Measurements from ENCODE around the gene PDLIM7. TPM values are rescaled to one million over a fixed set of nuclear protein-coding genes. Genes with fewer than 3 reads are reported as not detected.

The PDLIM7 gene
- total and polyA plus RNA-seq, 2 experiments from 2014 or later = 94.7 to 128 TPM

- H3K36me3 ChIP-seq (ENCODE audit: insufficient read depth) = peaks cover 14% of the 10 kb centered on the region
Observed at GRCh38 chr5:177490311-177490991, 7.0 kb downstream of the PDLIM7 start.

More at GRCh38 chr5:177490311-177490991, 7.0 kb downstream of the PDLIM7 start:
- Histone ChIP-seq H3K4me2 (no peak overlapping the region), H3K9me2 (ENCODE audit: insufficient read depth) (no peaks in the 10 kb centered on the region), H3K4me3 (no peak overlapping the region), H3F3A (replicated peaks; ENCODE audit: low read depth) (peaks cover 29% of the 10 kb centered on the region; the same call in 1 of the 2 replicates), H3K4me1 (ENCODE audit: insufficient read depth) (peaks cover 20% of the 10 kb centered on the region), H3K79me2 (replicated peaks; ENCODE audit: insufficient read depth) (0 out of 2 replicates have a peak, but pooled peaks cover 10% of the 10 kb centered on the region), H3K27ac (ENCODE audit: low read depth) (no peak overlapping the region), H4K20me1 (replicated peaks; ENCODE audit: insufficient read depth) (no peaks in the 10 kb centered on the region; the same call in 1 of the 2 replicates), H2AFZ (no peak overlapping the region), H3K27me3 (ENCODE audit: insufficient read depth) (no peaks in the 10 kb centered on the region)
- Mint-ChIP-seq H3K27me3 (ENCODE audit: insufficient read depth, low read depth, poor library complexity) (peaks cover 31% of the 10 kb centered on the region), H3K4me3 (no peak overlapping the region), H3K4me1 (peaks cover 29% of the 10 kb centered on the region), H3K27ac (no peak overlapping the region), H3K9me3 (peaks cover 2% of the 10 kb centered on the region; the same call in 1 of the 3 replicates), H3K36me3 (ENCODE audit: low read depth) (peaks cover 64% of the 10 kb centered on the region)
- TF ChIP-seq CTCF (conservative IDR thresholded peaks at IDR 0.05; ENCODE audit: low read depth in 2 of 2) (no peak), ZNF331 (CRISPR knock-in tag; IDR thresholded peaks at IDR 0.05; ENCODE audit: low read depth) (no peak), ZNF462 (CRISPR knock-in tag; IDR thresholded peaks at IDR 0.05) (no peak), NANOG (IDR thresholded peaks at IDR 0.05; ENCODE audit: borderline replicate concordance) (no peak), POLR2AphosphoS5 (IDR thresholded peaks at IDR 0.05; ENCODE audit: low read depth) (no peak), ZNF114 (CRISPR knock-in tag; IDR thresholded peaks at IDR 0.05) (no peak)
- no peak for DNase-seq (ENCODE audit: low spot score)
- no peak for ATAC-seq
